WTC11 (cell line): ENCODE results near the gene OR52R1. TPM values are rescaled to one million over a fixed set of nuclear protein-coding genes. Genes with fewer than 3 reads are reported as not detected.

Experiments used
- ATAC-seq: fragments of 200-7000 bp; cut with Tn5 transposase; 2 replicates; pipeline ENCODE4 v1.10.0; 2021; ENCODE audit warnings: mild to moderate bottlenecking, moderate library complexity
- CTCF ChIA-PET: fragments of 300-600 bp; sonication (Branson Sonifier 250); formaldehyde crosslinking; loops from one replicate; lab custom pipeline; 2021; ENCODE audit warnings: antibody characterized with exemption; lab: Charles Lee
- POLR2A ChIA-PET: fragments of 350-600 bp; sonication (Branson Sonifier 250); formaldehyde crosslinking; loops from one replicate; lab custom pipeline; 2021; ENCODE audit warnings: antibody characterized with exemption; lab: Charles Lee
- DNase-seq: peaks from one replicate; pipeline ENCODE4 v3.0.0; 2021; ENCODE audit warnings: low spot score
- H3K27ac Mint-ChIP-seq: 2 replicates; pipeline ENCODE4 v1.8.0; 2021; ENCODE audit warnings: mixed read lengths
- H3K27me3 Mint-ChIP-seq: 2 replicates; pipeline ENCODE4 v1.8.0; 2021; ENCODE audit warnings: low read depth, mild to moderate bottlenecking, moderate library complexity, mixed read lengths
- H3K36me3 Mint-ChIP-seq: 2 replicates; pipeline ENCODE4 v1.8.0; 2021; ENCODE audit warnings: mixed read lengths
- H3K4me1 Mint-ChIP-seq: 2 replicates; pipeline ENCODE4 v1.8.0; 2022; ENCODE audit warnings: mixed read lengths
- H3K4me3 Mint-ChIP-seq: 2 replicates; pipeline ENCODE4 v1.8.0; 2021; ENCODE audit warnings: mild to moderate bottlenecking, moderate library complexity, mixed read lengths
- H3K9me3 Mint-ChIP-seq: 2 replicates; pipeline ENCODE4 v1.8.0; 2021; ENCODE audit warnings: mixed read lengths
- AR ChIP-seq: fragments of 250-450 bp; sonication (Bioruptor Pico); IDR thresholded peaks from 2 replicates; pipeline ENCODE4 v1.9.0; 2021; ENCODE audit warnings: mild to moderate bottlenecking
- ATF2 ChIP-seq: sonication (generic); formaldehyde crosslinking; IDR thresholded peaks from 2 replicates; pipeline ENCODE4 v1.8.1; 2022; ENCODE audit warnings: low read depth, missing genetic modification reagents, borderline replicate concordance
- ATF3 ChIP-seq: sonication (generic); formaldehyde crosslinking; conservative IDR thresholded peaks from 2 replicates; pipeline ENCODE4 v1.8.1; 2022; ENCODE audit warnings: mild to moderate bottlenecking, missing genetic modification reagents
- CREM ChIP-seq: sonication (generic); formaldehyde crosslinking; IDR thresholded peaks from 2 replicates; pipeline ENCODE4 v1.8.1; 2022; ENCODE audit warnings: mild to moderate bottlenecking, missing genetic modification reagents, moderate library complexity
- E2F5 ChIP-seq: sonication (generic); formaldehyde crosslinking; IDR thresholded peaks from 2 replicates; pipeline ENCODE4 v1.8.1; 2022; ENCODE audit warnings: mild to moderate bottlenecking, moderate library complexity, missing genetic modification reagents
- FOXJ3 ChIP-seq: sonication (generic); formaldehyde crosslinking; IDR thresholded peaks from 2 replicates; pipeline ENCODE4 v1.9.0; 2021; ENCODE audit warnings: missing genetic modification reagents, mild to moderate bottlenecking, borderline replicate concordance
- FOXP1 ChIP-seq: sonication (generic); formaldehyde crosslinking; IDR thresholded peaks from 2 replicates; pipeline ENCODE4 v1.8.0; 2022; ENCODE audit warnings: missing genetic modification reagents, mild to moderate bottlenecking, moderate library complexity, borderline replicate concordance
- IRF2 ChIP-seq: sonication (generic); formaldehyde crosslinking; IDR thresholded peaks from 2 replicates; pipeline ENCODE4 v1.8.0; 2022; ENCODE audit warnings: low read depth, missing genetic modification reagents, borderline replicate concordance
- NFE2L1 ChIP-seq: sonication (generic); formaldehyde crosslinking; IDR thresholded peaks from 2 replicates; pipeline ENCODE4 v1.8.1; 2023; ENCODE audit warnings: missing genetic modification reagents
- PREB ChIP-seq: sonication (generic); formaldehyde crosslinking; IDR thresholded peaks from 2 replicates; pipeline ENCODE4 v1.8.1; 2022; ENCODE audit warnings: mild to moderate bottlenecking, missing genetic modification reagents, moderate library complexity, borderline replicate concordance
- SMAD3 ChIP-seq: sonication (generic); formaldehyde crosslinking; IDR thresholded peaks from 2 replicates; pipeline ENCODE4 v1.8.0; 2022; ENCODE audit warnings: missing genetic modification reagents, mild to moderate bottlenecking, borderline replicate concordance
- STAT6 ChIP-seq: sonication (generic); formaldehyde crosslinking; conservative IDR thresholded peaks from 2 replicates; pipeline ENCODE4 v1.8.1; 2023; ENCODE audit warnings: mild to moderate bottlenecking, low read depth, missing genetic modification reagents, moderate library complexity
- TCF7 ChIP-seq: sonication (generic); formaldehyde crosslinking; IDR thresholded peaks from 2 replicates; pipeline ENCODE4 v1.8.0; 2022; ENCODE audit warnings: mild to moderate bottlenecking, low read depth, missing genetic modification reagents, moderate library complexity
- TP53 ChIP-seq: sonication (generic); formaldehyde crosslinking; IDR thresholded peaks from 2 replicates; pipeline ENCODE4 v1.8.1; 2023; ENCODE audit warnings: mild to moderate bottlenecking, missing genetic modification reagents
- ZNF121 ChIP-seq: sonication (generic); formaldehyde crosslinking; IDR thresholded peaks from 2 replicates; pipeline ENCODE4 v1.8.0; 2023; ENCODE audit warnings: missing genetic modification reagents
- ZNF263 ChIP-seq: sonication (generic); formaldehyde crosslinking; IDR thresholded peaks from 2 replicates; pipeline ENCODE4 v1.8.1; 2022; ENCODE audit warnings: low read depth, mild to moderate bottlenecking, moderate library complexity, missing genetic modification reagents
- ZNF281 ChIP-seq: sonication (generic); formaldehyde crosslinking; IDR thresholded peaks from 2 replicates; pipeline ENCODE4 v1.8.0; 2023; ENCODE audit warnings: mild to moderate bottlenecking, missing genetic modification reagents
- ZNF317 ChIP-seq: sonication (generic); formaldehyde crosslinking; IDR thresholded peaks from 2 replicates; pipeline ENCODE4 v1.8.1; 2023; ENCODE audit warnings: low read depth, mild to moderate bottlenecking, moderate library complexity, missing genetic modification reagents, borderline replicate concordance
- ZNF396 ChIP-seq: fragments of 250-450 bp; sonication (Bioruptor Pico); IDR thresholded peaks from 2 replicates; pipeline ENCODE4 v1.8.0; 2021; ENCODE audit warnings: mild to moderate bottlenecking, moderate library complexity, borderline replicate concordance
- total RNA-seq: library from RNA; stranded (reverse); gene quantifications from 3 replicates; pipeline ENCODE4 v1.2.3, GENCODE V29; 2021

OR52R1 gene
- total RNA-seq, 1 experiment from 2014 or later, result not detected

- DNase-seq, result no peak
- no peak overlapping the region for H3K4me3 Mint-ChIP-seq
- no peak for TF ChIP-seq ZNF263 (CRISPR knock-in tag)
- no peak for TF ChIP-seq ZNF317 (CRISPR knock-in tag)
- no peak for TF ChIP-seq AR (CRISPR knock-in tag)
- TF ChIP-seq NFE2L1 (CRISPR knock-in tag), result no peak
- no peak for TF ChIP-seq SMAD3 (CRISPR knock-in tag)
- no peak for TF ChIP-seq ATF2
- TF ChIP-seq TP53 (CRISPR knock-in tag), result no peak
- TF ChIP-seq TCF7 (CRISPR knock-in tag), result no peak
- no peak for TF ChIP-seq CREM (CRISPR knock-in tag)
- H3K36me3 Mint-ChIP-seq, result no peaks in the 10 kb centered on the region
- ChIA-PET CTCF (no interaction called here), POLR2A (no interaction called here)
- no peak for ATAC-seq
- no peaks in the 10 kb centered on the region; the same call in 1 of the 2 replicates for H3K27me3 Mint-ChIP-seq
- H3K27ac Mint-ChIP-seq, result no peak overlapping the region
- H3K4me1 Mint-ChIP-seq, result no peaks in the 10 kb centered on the region
- H3K9me3 Mint-ChIP-seq, result no peaks in the 10 kb centered on the region
These were observed 36.1 kb downstream of the OR52R1 start for GRCh38 chr11:4768094-4768493.

GRCh38 chr11:4766420-4767043, 37.6 kb downstream of the OR52R1 start:
- H3K27me3 Mint-ChIP-seq, result no peaks in the 10 kb centered on the region; the same call in 1 of the 2 replicates
- ATAC-seq, result no peak
- H3K36me3 Mint-ChIP-seq, result no peaks in the 10 kb centered on the region
- no peak overlapping the region for H3K4me3 Mint-ChIP-seq
- TF ChIP-seq FOXP1 (CRISPR knock-in tag) (no peak), IRF2 (CRISPR knock-in tag) (no peak), ATF3 (CRISPR knock-in tag) (no peak), ZNF281 (CRISPR knock-in tag) (no peak), PREB (CRISPR knock-in tag) (no peak), ZNF396 (no peak), AR (CRISPR knock-in tag) (no peak), STAT6 (CRISPR knock-in tag) (no peak), FOXJ3 (CRISPR knock-in tag) (no peak), E2F5 (CRISPR knock-in tag) (no peak), ZNF121 (CRISPR knock-in tag) (no peak)
- DNase-seq, result no peak
- H3K9me3 Mint-ChIP-seq, result no peaks in the 10 kb centered on the region
- H3K27ac Mint-ChIP-seq, result no peak overlapping the region
- ChIA-PET CTCF (no interaction called here), POLR2A (no interaction called here)
- no peaks in the 10 kb centered on the region for H3K4me1 Mint-ChIP-seq
